Activated CD4-positive, alpha-beta T cell treated with anti-CD3 and anti-CD28 coated beads, Interleukin-2, amount 50 U/mL, for 16 hours (primary cell): ENCODE data around the gene NCOA6.
"Not testable (repeated sequence)": the region's sequence is repeated elsewhere in the genome, so short reads cannot be mapped to it uniquely, and the experiment has no call there.

ENCODE experiments used
- DNase-seq: peaks from one replicate; pipeline ENCODE4 v3.0.0-alpha.2; 2020

Gene NCOA6

DNA sequence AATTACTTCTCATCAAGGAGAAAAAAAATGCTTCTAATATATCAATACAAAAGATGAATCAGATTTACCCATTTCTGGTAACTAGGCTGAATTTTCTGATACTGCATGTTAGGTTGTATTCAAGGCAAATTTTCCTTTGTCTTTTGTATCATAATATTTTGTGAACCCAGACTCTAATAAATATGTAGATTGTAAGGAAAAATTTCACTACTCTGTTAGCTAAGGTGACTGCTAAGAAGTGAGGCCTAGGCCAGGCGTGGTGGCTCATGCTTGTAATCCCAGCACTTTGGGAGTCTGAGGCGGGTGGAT, 108.6 kb downstream of the NCOA6 start:
- DNase-seq: no peak

DNA sequence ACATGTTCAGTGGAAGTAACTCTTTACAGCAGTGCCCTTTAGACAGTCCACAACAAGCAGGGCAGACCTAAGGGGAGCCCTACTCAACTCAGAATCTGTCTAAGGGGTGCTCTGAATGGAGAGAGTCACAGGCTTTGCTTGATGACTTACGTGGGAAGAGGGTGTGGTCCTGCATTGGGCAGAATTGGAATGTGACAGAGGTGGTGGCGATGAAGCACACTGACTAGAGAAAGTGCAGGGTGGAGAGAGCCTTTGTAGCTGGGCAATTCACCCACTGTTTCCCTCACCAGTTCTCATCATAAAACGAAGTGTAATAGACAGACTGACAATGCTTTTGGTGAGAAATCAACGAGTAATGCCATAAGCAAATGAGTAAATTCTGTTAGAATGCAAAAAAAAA, 110.1 kb downstream of the NCOA6 start:
- DNase-seq: no peak

DNA sequence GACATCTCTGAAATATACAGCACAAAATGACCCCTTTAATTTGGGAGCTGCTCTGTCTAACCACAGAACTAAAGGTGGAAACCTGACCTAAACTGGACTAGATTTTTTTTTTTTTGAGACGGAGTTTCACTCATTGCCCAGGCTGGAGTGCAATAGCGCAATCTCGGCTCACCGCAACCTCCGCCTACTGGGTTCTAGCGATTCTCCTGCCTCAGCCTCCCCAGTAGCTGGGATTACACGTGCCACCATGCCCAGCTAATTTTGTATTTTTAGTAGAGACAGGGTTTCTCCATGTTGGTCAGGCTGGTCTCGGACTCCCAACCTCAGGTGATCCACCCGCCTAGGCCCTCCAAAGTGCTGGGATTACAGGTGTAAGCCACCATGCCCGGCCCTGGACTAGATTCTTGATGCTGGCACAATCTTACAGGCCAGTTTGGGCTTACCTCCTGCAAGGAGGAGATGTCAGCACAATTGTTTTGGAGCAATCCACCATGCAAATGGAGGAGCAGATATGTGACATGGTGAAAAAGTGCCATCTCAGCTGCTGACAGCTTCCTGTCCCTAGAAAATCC, 111.4 kb downstream of the NCOA6 start:
- DNase-seq: not testable (repeated sequence)

DNA sequence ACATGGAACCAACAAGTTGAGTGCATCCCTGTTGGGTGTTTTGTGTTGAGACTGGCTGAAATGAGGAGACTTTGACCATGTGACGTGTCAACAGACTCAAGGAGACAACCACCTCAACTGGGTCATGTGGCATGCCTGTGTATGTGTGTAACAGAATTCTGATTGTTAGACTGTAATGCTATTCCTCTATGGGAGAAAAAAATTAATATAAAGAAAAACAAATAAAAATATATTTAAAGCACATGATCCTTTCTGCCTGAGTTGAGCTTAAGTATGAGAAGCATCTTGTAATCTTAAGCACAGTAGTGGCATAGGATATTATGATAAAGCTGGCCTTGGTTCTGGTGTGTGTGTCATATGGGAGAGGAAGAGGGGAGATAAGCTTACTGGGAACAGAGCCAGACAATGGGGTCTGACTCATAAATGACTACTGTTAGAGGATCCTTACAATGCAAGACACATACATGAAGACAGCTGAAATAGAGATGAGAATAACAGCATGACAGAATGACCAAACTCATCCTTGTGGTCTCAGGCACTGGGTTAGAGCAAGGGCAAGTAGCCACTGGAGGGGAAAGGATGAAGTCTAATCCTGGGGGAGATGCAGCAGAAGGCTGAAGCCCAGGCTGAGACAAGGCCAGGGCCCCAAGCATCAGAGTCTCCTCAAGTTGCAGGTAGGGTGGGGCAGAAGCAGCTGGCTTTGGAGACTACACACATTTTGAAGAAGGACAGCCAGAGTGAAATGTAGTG, 112.1 kb downstream of the NCOA6 start:
- peak; percentile 40 for DNase-seq

DNA sequence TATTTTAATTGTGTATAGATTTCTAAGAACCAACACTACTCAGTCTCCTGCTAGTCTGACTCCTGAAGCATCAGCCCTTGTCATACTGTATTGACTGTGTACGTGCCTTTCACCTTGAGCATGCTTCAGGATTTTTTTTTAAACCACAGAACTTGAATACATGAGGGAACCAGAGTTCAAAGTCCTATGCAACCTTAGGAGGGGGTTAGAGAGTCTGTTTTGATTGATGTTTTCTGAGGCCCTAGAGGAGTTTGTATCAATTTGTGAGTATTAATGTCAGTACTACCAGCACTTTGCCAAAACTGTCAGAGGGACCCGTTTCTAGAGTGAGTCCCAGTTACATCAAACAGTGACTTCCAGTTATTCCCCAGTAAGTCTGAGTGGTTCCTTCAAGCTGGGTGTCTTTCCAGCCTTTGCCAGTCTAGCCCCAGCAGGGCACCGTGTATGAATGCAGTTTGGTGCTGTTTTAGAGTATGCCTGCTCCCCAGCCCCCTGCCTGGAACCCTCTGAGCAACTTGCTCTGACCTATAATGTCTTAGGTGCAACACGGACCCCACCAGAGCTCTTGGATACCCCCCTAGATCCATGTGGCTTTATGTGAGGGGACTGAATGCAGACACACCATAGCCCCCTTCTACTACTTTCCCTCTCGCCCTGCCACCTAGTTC, 112.8 kb downstream of the NCOA6 start:
- no peak for DNase-seq

DNA sequence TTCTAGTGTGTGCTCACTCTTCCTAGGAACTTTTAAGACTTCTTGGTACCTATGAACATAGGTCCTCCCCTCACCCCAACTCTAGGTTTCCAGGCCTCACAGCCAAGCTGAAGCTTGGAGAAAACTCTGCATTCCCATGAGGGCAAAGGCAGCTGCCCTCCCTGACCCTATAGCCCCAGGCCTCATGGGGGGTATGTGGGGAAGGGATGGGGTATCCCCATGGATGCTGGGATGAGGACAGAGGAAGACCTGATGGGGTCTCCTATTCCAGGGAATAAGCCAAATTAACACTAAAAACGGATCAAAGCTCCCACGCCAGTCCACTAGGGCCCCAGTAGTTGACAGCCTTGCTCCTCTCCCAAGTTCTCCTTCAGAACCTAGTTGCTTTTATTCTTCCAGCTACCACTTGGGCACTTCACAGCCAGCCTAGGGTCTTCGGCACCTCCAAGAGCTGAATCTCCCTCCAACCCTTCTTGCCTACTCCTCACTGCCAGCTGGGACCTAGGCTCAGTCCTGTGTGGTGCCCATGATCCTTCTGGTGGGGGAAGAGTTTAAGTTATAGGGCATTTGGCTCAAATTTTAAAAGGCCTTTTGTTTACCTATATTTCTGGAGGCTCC, 113.5 kb downstream of the NCOA6 start:
- DNase-seq: no peak

- no peak for DNase-seq
Observed at GRCh38 chr20:34710861-34711574, 114.4 kb downstream of the NCOA6 start.

- DNase-seq: no peak
Observed at GRCh38 chr20:34710568-34710839, 114.9 kb downstream of the NCOA6 start.

- DNase-seq: peak; percentile 38
Observed at GRCh38 chr20:34709831-34710567, 115.5 kb downstream of the NCOA6 start.

DNA sequence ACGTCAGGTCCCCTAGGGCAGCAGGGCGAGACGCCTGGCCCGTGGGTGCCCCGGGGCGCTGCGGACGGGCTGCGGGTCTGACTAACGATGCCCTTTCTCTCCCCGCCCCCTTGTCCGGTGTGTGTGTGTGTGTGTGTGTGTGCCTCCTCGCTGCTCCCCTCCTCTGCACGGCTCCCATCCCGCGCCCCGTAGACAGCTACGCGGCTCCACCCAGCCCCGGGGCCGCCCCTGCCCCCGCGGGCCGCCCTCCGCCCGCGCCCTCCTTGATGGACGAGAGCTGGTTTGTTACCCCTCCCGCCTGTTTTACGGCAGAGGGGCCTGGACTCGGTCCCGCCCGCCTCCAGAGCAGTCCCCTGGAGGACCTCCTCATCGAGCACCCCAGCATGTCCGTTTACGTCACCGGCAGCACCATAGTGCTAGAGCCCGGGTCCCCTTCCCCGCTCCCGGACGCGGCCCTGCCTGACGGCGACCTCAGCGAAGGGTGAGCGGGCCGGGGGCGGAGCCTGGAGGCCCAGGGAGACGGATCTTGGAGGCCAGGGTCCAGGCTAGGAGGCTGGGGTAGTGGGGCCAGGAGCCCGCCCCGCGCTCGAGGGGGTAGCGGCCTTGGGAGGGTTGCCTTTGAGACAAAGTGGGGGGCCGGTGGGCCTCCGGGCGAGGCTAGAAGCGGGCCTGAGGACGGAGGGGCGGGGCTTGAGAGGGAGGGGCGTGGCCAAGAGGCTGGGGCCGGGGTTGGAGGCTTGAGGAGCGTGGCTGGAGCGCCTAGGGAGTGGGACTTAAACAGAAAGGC, 116.2 kb downstream of the NCOA6 start:
- peak; percentile 72 for DNase-seq

GRCh38 chr20:34708621-34709043, 116.8 kb downstream of the NCOA6 start:
- peak; percentile 62 for DNase-seq

GRCh38 chr20:34706912-34707784, 118.3 kb downstream of the NCOA6 start:
- DNase-seq: no peak

GRCh38 chr20:34706302-34706875, 119.1 kb downstream of the NCOA6 start:
- DNase-seq: no peak

DNA sequence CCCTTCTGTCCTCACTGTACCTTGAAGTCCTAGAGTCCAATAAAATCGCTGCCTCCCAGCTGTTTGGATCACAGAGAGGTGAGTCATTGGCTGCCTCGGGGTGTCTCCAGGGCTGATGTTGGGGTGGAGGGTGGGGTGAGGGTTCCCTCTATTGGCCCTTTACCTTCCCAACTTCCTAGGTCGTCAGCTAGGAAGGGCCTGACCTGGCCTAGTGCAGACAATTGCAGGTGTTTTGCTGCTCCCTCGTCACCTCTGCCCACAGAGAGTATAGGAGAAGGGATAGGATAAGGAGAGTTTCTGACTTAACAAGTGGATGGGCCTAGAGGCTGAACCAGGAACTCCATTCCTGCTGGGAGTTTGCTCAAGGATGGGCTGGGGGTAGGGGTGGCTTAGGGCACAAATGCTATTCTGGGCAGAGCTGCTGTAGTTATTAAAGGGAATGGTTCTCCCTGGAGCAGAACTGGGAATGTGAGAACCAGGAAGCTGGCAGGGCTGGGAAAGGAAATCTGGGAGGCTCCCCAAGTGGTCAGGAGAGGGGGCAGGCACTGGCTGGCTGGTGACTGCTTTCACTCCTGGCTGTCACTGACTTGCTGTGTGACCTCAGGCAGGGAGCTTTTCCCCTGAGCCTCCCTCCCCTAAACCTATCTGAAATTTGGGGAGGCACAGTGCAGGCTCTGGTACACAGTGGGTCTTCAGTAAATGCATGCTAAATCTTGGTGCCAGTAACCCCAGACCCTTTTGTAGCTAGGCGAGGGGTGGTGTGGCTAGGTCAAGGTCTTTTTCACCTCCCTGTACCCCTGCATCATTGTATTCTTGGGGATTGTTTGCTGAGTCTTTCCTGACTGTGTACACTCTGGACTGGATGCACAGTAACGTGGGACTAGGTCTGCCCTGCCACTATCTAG, 119.8 kb downstream of the NCOA6 start:
- DNase-seq: no peak

GRCh38 chr20:34705008-34705396, 120.4 kb downstream of the NCOA6 start:
- DNase-seq: no peak

DNA sequence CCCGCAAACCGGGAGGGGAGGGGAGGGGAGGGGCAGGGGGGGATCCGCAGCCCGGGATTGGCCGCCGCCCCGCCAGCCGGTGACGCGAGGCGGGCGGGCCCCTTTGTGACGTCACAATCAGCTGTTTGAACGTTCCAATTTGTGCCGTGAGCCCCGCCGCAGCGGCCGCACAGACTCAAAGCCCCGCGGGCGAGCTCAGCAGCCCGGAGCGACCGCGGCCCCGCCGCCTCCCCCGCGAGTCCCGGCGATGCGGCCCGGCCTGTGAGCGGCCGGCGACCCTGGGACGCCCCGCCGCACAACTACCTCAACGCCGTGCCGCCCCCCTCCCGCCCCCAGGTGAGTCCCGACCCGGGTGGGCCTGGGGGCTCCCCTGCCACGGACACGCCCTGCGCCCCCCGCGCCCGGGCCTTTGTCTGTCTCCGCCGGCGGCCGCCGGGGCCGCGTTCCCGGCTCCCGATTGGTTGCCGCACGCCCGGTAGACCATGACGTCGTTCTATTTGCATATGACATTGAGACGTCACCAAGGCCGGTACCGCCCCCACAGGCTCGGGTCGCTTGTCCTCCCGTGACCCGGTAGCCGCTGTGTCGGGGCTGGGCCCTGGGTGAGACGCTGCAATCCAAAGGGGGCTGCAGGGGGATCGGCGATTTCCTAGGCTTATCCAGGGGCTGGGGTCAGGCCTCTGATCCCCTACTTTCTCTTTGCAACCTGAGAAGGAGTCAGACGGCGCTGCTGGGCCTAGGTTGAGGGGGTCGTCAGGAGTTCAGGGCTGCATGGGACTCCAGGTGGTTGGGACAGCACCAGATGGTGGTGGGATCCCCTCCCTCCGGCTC, 121.1 kb downstream of the NCOA6 start, which contains the start of gene TP53INP2:
Gene TP53INP2 (plus strand): TSS at position 168 of the 831 bp plus-strand sequence. CDS start 4,396 bp downstream, outside the sequence.
- peak; percentile 83 for DNase-seq

GRCh38 chr20:34703424-34704176, 121.9 kb downstream of the NCOA6 start:
- DNase-seq: no peak

DNA sequence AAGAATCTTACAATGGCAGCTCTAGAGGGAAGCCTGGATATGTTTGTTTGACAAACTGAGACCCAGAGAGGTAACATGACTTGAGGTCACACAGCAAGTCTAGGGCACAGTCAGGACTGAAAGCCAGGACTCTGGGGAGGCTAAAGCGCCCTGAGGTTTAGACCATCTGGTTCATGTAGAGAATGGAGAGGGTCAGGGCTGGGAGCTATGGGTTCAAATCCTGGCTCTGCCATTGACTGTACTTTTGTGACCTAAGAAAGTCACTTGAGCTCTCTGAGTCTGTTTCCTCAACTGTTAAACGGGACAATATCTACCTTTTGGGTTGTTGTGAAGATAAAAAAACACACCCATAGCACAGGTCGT, 122.4 kb downstream of the NCOA6 start:
- DNase-seq: no peak
